Smooth muscle cell (in vitro differentiated cells): ENCODE results near the gene SGO1. TPM values are rescaled to one million over a fixed set of nuclear protein-coding genes. Genes with fewer than 3 reads are reported as not detected.

Experiments used
- DNase-seq: peaks from one replicate; lab custom pipeline; 2025; ENCODE audit not compliant: unreplicated experiment; lab: John Stamatoyannopoulos, UW
- H2AFZ ChIP-seq: fragments of 200-600 bp; sonication (generic); 2 replicates; pipeline ENCODE4 v1.6.0; 2016; ENCODE audit warnings: antibody characterized with exemption, low read depth, mild to moderate bottlenecking
- H3F3A ChIP-seq: fragments of 200-600 bp; sonication (generic); 2 replicates; pipeline ENCODE4 v1.6.0; 2017; ENCODE audit warnings: antibody characterized with exemption, low read depth
- H3K27ac ChIP-seq: fragments of 200-600 bp; sonication (generic); 2 replicates; pipeline ENCODE4 v1.5.1; 2016; ENCODE audit warnings: low read depth, mild to moderate bottlenecking
- H3K27me3 ChIP-seq: fragments of 200-600 bp; sonication (generic); 2 replicates; pipeline ENCODE4 v1.6.1; 2016; ENCODE audit warnings: low read depth, mild to moderate bottlenecking
- H3K36me3 ChIP-seq: fragments of 200-600 bp; sonication (generic); 2 replicates; pipeline ENCODE4 v1.5.1; 2016; ENCODE audit warnings: low read depth
- H3K4me1 ChIP-seq: fragments of 200-600 bp; sonication (generic); 2 replicates; pipeline ENCODE4 v1.5.1; 2016; ENCODE audit warnings: low read depth
- H3K4me2 ChIP-seq: fragments of 200-600 bp; sonication (generic); 2 replicates; pipeline ENCODE4 v1.6.0; 2016; ENCODE audit warnings: mild to moderate bottlenecking
- H3K4me3 ChIP-seq: fragments of 200-600 bp; sonication (generic); 2 replicates; pipeline ENCODE4 v1.5.1; 2016; ENCODE audit warnings: mild to moderate bottlenecking
- H3K79me2 ChIP-seq: fragments of 200-600 bp; sonication (generic); 2 replicates; pipeline ENCODE4 v1.6.0; 2016; ENCODE audit warnings: low read depth, mild to moderate bottlenecking
- H3K9ac ChIP-seq: fragments of 200-600 bp; sonication (generic); 2 replicates; pipeline ENCODE4 v1.6.0; 2016; ENCODE audit warnings: low read depth
- H3K9me3 ChIP-seq: fragments of 200-600 bp; sonication (generic); replicated peaks from 2 replicates; pipeline ENCODE4 v1.5.1; 2016; ENCODE audit warnings: low read depth
- H4K20me1 ChIP-seq: fragments of 200-600 bp; sonication (generic); 2 replicates; pipeline ENCODE4 v1.6.0; 2016; ENCODE audit warnings: low read depth
- CTCF ChIP-seq: fragments of 200-600 bp; sonication (generic); IDR thresholded peaks from 2 replicates; pipeline ENCODE4 v1.5.1; 2017; ENCODE audit warnings: borderline replicate concordance, mild to moderate bottlenecking, antibody characterized with exemption; ENCODE audit not compliant: insufficient read depth, poor library complexity, severe bottlenecking
- WGBS: methylation state at CpG from one replicate; pipeline ENCODE4 v1.1.7; 2016; ENCODE audit warnings: low lambda C conversion rate; 5-methylcytosine and 5-hydroxymethylcytosine counted together
- polyA plus RNA-seq: library from polyadenylated mRNA; unstranded; fragments of >200 nt; fragmentation: Nextera tagmentation; extraction: Ambion mirVana; gene quantifications from 2 replicates; pipeline ENCODE4 v1.2.1, GENCODE V29; 2016
- total RNA-seq: library from RNA; depleted of rRNA; stranded (reverse); fragments of >200 nt; gene quantifications from 2 replicates; pipeline ENCODE4 v1.2.3, GENCODE V29; 2014

SGO1 gene
- total and polyA plus RNA-seq, 2 experiments from 2014 or later: 4.1 to 5.4 TPM

DNA sequence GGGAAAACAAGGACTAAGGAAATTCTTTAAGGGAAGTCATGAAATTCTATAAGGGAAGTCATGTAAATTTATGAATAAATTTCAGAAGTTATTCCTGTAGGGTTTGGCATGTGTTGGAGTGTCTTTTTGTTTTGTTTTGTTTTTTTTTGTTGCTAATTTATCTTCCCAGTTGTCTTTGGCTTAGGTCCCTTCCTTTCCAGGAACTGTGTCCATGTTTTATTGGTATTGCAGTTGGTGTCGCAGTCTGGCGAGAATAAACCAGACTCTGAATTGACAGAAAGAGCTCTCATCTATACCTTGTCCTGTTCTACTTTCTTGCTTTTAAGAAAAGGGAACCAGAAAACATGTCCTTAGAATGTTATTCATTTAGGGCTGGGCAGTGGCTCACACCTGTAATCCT lies 57.6 kb downstream of the SGO1 start:
- 98% methylated on average over 2 of the region's 2 CpGs for WGBS
- no peak overlapping the region for H3K27ac ChIP-seq
- no peak for DNase-seq
- H3K27me3 ChIP-seq: no peaks in the 10 kb centered on the region
- no peak overlapping the region for H2AFZ ChIP-seq
- H3K4me1 ChIP-seq: no peaks in the 10 kb centered on the region
- H4K20me1 ChIP-seq: no peaks in the 10 kb centered on the region
- peaks cover 3% of the 10 kb centered on the region for H3K36me3 ChIP-seq
- H3K4me3 ChIP-seq: no peak overlapping the region
- H3K9me3 ChIP-seq: no peaks in the 10 kb centered on the region
- no peak overlapping the region for H3K4me2 ChIP-seq
- no peak for TF ChIP-seq CTCF
- no peaks in the 10 kb centered on the region for H3F3A ChIP-seq
- H3K79me2 ChIP-seq: no peaks in the 10 kb centered on the region
- H3K9ac ChIP-seq: no peak overlapping the region

DNA sequence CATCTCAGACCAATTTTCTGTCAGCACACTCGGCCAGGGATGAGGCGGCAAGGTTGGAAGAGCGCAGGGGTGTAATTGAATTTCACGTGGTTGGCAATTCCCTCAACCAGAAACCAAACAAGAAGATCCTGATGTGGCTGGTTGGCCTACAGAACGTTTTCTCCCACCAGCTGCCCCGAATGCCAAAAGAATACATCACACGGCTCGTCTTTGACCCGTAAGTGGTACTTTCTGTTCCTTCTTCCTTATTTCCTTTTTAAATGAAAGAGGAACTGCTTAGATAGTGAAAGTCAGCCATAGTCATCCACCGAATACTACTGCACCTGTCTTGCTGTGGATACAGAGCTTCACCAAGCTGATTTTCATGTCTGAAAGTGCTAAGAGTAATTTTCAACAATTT lies 60.1 kb downstream of the SGO1 start:
- Histone ChIP-seq H2AFZ (no peak overlapping the region), H3K27ac (no peak overlapping the region), H4K20me1 (no peaks in the 10 kb centered on the region), H3K79me2 (no peaks in the 10 kb centered on the region), H3K4me1 (no peaks in the 10 kb centered on the region), H3K9ac (no peak overlapping the region), H3K4me2 (no peak overlapping the region), H3F3A (no peaks in the 10 kb centered on the region), H3K9me3 (no peaks in the 10 kb centered on the region), H3K4me3 (no peak overlapping the region), H3K36me3 (peaks cover 3% of the 10 kb centered on the region), H3K27me3 (no peaks in the 10 kb centered on the region)
- WGBS: 94% methylated on average over 10 of the region's 10 CpGs
- DNase-seq: no peak
- TF ChIP-seq CTCF: no peak

- Histone ChIP-seq H3K9ac (no peak overlapping the region), H4K20me1 (no peaks in the 10 kb centered on the region), H3K4me1 (no peaks in the 10 kb centered on the region), H3K27ac (no peak overlapping the region), H3K27me3 (no peaks in the 10 kb centered on the region), H3K4me2 (no peak overlapping the region), H3K79me2 (no peaks in the 10 kb centered on the region), H3K36me3 (peaks cover 3% of the 10 kb centered on the region), H3K9me3 (no peaks in the 10 kb centered on the region), H3K4me3 (no peak overlapping the region), H2AFZ (no peak overlapping the region), H3F3A (no peaks in the 10 kb centered on the region)
- WGBS: 95% methylated on average over 4 of the region's 4 CpGs
- no peak for TF ChIP-seq CTCF
- DNase-seq: no peak
Measured at GRCh38 chr3:20125289-20125688, 60.7 kb downstream of the SGO1 start.

DNA sequence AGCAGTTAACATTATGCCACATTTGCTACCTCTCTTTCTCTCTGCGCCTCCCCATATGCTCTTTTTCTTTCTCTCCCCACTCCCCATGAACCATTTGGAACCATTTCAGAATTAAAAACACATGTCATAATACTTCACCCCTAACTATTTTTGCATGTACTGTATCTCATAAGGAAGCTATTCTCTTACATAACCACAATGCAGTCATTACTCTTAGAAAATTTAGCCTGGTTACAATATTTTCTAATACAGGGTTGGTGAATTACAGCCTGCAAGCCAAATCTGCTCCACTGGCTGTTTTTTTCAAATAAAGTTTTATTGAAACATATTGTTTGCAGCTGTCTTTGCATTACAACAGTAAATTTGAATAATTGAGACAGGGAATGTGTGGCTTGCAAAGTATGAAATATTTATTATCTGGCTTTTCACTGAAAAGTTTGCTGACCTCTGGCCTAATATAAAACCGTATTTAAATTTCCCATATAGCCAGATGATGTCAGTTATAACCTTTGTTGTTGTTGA lies 62.8 kb downstream of the SGO1 start:
- no peak overlapping the region for H3K9ac ChIP-seq
- H3K79me2 ChIP-seq: no peaks in the 10 kb centered on the region
- no peak overlapping the region for H3K4me2 ChIP-seq
- H3K36me3 ChIP-seq: peaks cover 3% of the 10 kb centered on the region
- H3K27ac ChIP-seq: no peak overlapping the region
- H2AFZ ChIP-seq: no peak overlapping the region
- H3K9me3 ChIP-seq: no peaks in the 10 kb centered on the region
- H3K4me3 ChIP-seq: no peak overlapping the region
- no peaks in the 10 kb centered on the region for H3F3A ChIP-seq
- WGBS: 74% methylated on average over 2 of the region's 2 CpGs
- no peak for DNase-seq
- no peak for TF ChIP-seq CTCF
- no peaks in the 10 kb centered on the region for H3K27me3 ChIP-seq
- H3K4me1 ChIP-seq: no peaks in the 10 kb centered on the region
- H4K20me1 ChIP-seq: no peaks in the 10 kb centered on the region
